GM19463 (cell line): ENCODE measurements around the gene RHOH.

ENCODE experiments used
- ATAC-seq: cut with Tn5 transposase; IDR thresholded peaks from one replicate; pipeline ENCODE4 v1.9.1; 2021; ENCODE audit warnings: mild to moderate bottlenecking, moderate library complexity; ENCODE audit not compliant: unreplicated experiment

RHOH gene

GRCh38 chr4:40187386-40187906, 9.4 kb upstream of the RHOH start:
- ATAC-seq = no peak

GRCh38 chr4:40190019-40190418, 6.8 kb upstream of the RHOH start:
- no peak for ATAC-seq

GRCh38 chr4:40190465-40190864, 6.4 kb upstream of the RHOH start:
- ATAC-seq = no peak

- no peak for ATAC-seq
Observed at GRCh38 chr4:40190880-40191815, 5.7 kb upstream of the RHOH start.

- ATAC-seq = peak; percentile 38
Observed at GRCh38 chr4:40192114-40193015, 4.5 kb upstream of the RHOH start.

- peak; percentile 38 for ATAC-seq
Observed at GRCh38 chr4:40193016-40193571, 3.7 kb upstream of the RHOH start.

DNA sequence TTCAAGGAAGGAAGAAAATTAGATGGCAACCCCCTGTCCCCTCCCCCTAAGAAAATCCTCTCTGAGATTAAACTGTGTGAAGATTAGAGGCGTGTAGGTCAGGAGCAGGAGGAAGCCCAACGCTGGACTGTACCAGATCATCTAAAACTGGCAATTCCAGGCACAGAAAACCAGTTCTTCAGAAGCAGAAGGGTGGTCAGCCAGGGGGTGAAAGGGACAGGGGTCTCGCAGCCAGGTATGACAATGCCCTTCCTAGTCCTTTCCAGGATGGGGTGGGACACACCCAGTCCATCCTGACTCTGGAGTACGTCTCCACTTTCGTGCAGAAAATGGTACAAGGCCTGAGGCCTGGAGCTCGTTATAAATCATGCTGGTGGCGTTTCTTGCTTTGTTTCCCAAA, 3.3 kb upstream of the RHOH start:
- ATAC-seq = no peak

- ATAC-seq = no peak
Observed at GRCh38 chr4:40194602-40195161, 2.1 kb upstream of the RHOH start.

GRCh38 chr4:40195182-40196177, 1.4 kb upstream of the RHOH start:
- ATAC-seq = no peak

DNA sequence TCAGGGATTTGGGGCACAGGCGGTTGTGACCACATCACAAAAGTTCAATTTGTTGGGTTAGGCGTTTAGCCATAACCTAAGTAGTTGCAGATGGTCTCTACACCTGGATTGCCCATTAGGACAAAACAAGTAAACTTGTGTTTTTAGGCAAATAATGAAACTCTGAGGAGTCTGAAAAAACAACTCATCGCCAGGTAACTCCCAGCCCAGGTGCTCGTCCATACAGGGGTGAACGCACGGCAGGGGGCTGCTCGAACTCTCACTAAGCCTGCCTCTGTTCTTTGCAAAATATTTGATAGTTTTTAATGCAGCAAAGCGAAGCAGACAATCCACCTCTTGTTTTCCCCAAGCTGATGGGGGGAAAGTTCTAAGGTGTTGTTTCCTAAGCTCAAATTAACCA, 559 bp upstream of the RHOH start:
- no peak for ATAC-seq

GRCh38 chr4:40197879-40198689, 1.3 kb downstream of the RHOH start:
- no peak for ATAC-seq

DNA sequence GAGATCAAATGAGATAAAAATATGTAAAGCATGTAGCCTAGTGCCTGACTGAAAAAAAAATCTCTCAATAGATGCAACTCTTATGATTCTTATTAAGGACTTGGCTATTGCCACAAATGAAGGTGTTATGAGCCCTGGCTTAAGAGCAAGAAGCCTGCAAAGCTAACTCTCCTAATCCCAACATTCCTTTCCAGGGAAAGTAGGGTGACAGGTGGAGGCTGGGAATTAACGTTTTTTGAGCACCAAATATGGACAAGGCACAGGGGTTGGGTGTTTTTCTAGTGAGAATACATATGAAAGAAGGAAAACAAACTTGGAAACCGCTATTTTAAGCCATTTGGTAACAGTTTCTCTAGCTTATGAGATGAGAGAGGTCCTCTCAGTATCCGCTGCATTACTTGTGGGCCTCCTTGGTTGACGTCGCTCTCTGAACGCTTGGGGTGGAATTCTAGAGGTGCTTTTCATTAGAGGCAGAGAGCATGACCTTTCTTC, 2.4 kb downstream of the RHOH start:
- ATAC-seq = no peak

- ATAC-seq = peak; percentile 58
Observed at GRCh38 chr4:40199999-40200874, 3.4 kb downstream of the RHOH start.

GRCh38 chr4:40200875-40201801, 4.3 kb downstream of the RHOH start:
- no peak for ATAC-seq

DNA sequence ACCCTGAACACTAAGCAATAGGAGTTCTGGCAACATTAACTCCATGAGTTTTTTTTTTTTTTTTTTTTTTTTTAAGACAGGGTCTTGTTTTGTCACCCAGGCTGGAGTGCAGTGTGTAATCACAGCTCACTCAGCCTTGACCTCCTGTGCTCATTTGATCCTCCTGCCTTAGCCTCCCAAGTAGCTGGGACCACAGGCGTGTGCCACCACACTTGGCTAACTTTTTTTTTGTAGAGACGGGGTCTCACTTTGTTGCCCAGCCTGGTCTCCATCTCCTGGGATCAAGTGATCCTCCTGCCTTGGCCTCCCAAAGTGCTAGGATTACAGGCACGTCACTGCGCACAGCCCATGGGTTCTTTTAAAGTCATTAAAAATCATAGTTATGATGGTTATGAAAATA, 5.1 kb downstream of the RHOH start:
- no peak for ATAC-seq

DNA sequence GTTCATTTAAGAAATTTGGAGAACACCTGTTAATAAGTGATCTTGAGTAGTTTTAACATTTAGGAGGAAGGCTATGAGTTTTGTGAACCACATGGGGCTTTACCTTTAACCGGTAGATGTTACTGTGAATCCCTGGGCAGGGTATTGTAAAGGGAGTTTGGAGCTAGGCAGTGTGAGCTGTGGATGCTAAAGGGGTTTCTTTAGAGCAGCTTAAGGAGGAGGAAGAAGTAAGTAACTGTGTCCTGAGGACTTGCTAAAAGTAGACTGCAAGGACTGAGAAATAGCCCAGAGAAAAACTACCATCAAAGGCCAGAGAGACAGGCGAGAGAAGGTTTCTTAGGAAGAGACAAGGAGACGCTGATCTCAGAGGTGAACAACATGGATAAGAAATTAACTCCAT, 5.6 kb downstream of the RHOH start:
- no peak for ATAC-seq
